ENCODE results near the gene OSM. TPM values are rescaled to one million over a fixed set of nuclear protein-coding genes. Genes with fewer than 3 reads are reported as not detected.
A peak's percentile ranks its signal among the peaks of the same experiment; 100 is the strongest.

The OSM gene
- total RNA-seq, 1 experiment from 2014 or later, result not detected

DNA sequence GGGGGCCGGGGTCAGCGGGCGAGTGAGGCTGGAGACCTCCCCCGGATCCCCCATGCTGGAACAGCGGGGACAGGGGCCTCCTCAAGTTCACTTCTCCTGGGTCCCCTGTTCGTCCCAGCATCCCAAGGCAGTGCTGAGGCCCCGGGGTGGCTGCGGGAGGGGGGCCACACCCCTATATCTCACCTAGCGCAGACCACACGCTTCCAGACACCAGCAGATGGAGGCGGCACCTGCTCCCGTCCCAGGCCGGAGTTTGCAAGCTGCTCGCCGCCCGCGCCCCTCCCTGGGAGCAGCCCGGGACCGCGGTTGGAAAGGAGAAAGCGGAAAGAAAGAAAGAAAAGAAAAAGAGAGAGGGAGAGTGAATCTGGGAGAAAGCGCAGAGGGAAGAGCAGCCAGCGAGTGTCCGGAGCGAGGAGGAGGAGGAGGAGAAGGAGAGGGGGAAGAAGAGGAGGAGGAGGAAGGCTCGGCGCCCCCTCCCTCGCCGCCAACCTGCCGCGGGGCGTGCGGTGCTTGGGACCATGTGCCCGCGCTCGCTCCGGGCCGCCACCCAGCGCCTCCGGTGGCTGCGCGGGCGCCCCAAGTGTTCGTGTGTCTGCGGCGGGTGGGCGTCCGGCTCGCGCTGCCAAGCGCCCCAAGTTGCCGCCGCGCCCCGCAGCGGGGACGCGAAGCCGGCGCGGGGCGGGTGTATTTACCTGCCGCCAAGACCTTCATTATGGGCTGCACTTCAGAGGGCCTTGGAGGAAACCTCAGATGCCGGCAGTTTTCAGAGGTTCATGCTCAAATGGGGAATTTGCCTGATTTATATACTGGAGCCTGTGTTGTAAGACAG lies 20.5 kb downstream of the OSM start, which contains the start of gene LIF:
LIF (minus strand) TSS at position 775 of the 829 bp plus-strand sequence; CDS start at position 711, 64 bp downstream.
- TF ChIP-seq, protein P1, sequence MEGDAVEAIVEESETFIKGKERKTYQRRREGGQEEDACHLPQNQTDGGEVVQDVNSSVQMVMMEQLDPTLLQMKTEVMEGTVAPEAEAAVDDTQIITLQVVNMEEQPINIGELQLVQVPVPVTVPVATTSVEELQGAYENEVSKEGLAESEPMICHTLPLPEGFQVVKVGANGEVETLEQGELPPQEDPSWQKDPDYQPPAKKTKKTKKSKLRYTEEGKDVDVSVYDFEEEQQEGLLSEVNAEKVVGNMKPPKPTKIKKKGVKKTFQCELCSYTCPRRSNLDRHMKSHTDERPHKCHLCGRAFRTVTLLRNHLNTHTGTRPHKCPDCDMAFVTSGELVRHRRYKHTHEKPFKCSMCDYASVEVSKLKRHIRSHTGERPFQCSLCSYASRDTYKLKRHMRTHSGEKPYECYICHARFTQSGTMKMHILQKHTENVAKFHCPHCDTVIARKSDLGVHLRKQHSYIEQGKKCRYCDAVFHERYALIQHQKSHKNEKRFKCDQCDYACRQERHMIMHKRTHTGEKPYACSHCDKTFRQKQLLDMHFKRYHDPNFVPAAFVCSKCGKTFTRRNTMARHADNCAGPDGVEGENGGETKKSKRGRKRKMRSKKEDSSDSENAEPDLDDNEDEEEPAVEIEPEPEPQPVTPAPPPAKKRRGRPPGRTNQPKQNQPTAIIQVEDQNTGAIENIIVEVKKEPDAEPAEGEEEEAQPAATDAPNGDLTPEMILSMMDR (IDR thresholded peaks at IDR 0.05; ENCODE audit: unreplicated experiment), result no peak
- peak within 1 kb of the TSS; percentile 98 for H3K27ac Mint-ChIP-seq (ENCODE audit: unreplicated experiment)
- no peaks in the 10 kb centered on the region for H3K9me3 Mint-ChIP-seq (ENCODE audit: low read depth, unreplicated experiment)
- H3K4me3 Mint-ChIP-seq (ENCODE audit: low read depth, unreplicated experiment), result peak within 1 kb of the TSS; percentile 78
- no peaks in the 10 kb centered on the region for H3K27me3 Mint-ChIP-seq (ENCODE audit: unreplicated experiment)
- H3K36me3 Mint-ChIP-seq (ENCODE audit: insufficient read depth, unreplicated experiment), result peaks cover 100% of the 10 kb centered on the region
- intact Hi-C loops (cut with micrococcal nuclease; ENCODE audit: unreplicated experiment), result no loop called here
- DNase-seq, result peak; percentile 71
- CTCF ChIA-PET, result interaction anchor here (0.6 to 2.2 kb wide), 6 partner anchors 9 to 49 kb away, joined by 3 to 7 read pairs (median 5); no protein-coding TSS in a partner anchor
- H3K4me1 Mint-ChIP-seq (ENCODE audit: low read depth, unreplicated experiment), result peaks cover 77% of the 10 kb centered on the region
- BruUV-seq (replicated peaks), result TSS peak; percentile 45

DNA sequence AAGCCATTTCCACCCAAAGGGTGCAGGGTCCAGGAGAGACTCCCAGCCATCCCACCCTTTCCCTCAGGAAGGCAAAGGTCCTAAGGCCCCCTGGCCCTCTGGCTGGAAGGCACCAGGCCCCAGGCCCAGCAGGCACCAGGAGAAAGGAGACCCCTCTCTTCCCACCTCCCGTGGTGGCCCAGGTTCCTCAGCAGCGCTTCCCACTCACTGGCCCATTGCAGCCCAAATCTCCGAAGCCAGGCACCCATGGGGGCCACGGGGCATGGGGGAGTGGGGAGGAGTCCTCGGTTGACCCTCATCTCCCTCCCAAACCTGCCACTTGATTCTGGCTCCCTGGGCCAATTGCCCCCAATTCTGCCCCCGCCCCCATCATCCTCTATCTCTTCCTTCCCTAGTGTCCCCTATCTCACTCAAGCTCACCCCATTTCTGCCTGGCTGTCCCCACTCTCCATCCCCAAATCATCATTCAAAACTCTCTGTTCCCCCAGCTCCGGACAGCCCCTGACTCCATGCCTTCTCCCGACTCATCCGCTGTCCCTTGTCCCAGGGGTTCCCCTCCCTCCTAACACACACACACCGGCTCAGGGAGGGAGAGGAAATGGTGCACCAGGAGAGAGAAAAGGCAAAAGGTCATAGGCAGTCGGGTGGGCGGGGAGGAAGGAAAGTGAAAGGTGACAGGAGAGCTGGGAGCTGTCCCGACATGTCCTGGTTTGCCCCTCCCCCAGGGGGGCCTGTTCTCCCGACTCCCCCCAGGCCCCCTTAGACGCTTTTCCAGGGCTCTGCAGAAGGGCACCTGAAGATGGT lies 21.3 kb downstream of the OSM start:
- peaks cover 100% of the 10 kb centered on the region for H3K36me3 Mint-ChIP-seq (ENCODE audit: insufficient read depth, unreplicated experiment)
- H3K9me3 Mint-ChIP-seq (ENCODE audit: low read depth, unreplicated experiment), result no peaks in the 10 kb centered on the region
- no peaks in the 10 kb centered on the region for H3K27me3 Mint-ChIP-seq (ENCODE audit: unreplicated experiment)
- peak overlapping the region; percentile 98 for H3K27ac Mint-ChIP-seq (ENCODE audit: unreplicated experiment)
- no peak for DNase-seq
- H3K4me3 Mint-ChIP-seq (ENCODE audit: low read depth, unreplicated experiment), result peak overlapping the region; percentile 78
- BruUV-seq (replicated peaks), result no TSS peak
- intact Hi-C loops (cut with micrococcal nuclease; ENCODE audit: unreplicated experiment), result no loop called here
- TF ChIP-seq, protein P1 (IDR thresholded peaks at IDR 0.05; ENCODE audit: unreplicated experiment), result no peak
- CTCF ChIA-PET, result interaction anchor here (0.5 to 2.2 kb wide), 4 partner anchors 10 to 154 kb away, joined by 3 to 7 read pairs (median 6); no protein-coding TSS in a partner anchor
- H3K4me1 Mint-ChIP-seq (ENCODE audit: low read depth, unreplicated experiment), result peaks cover 81% of the 10 kb centered on the region

DNA sequence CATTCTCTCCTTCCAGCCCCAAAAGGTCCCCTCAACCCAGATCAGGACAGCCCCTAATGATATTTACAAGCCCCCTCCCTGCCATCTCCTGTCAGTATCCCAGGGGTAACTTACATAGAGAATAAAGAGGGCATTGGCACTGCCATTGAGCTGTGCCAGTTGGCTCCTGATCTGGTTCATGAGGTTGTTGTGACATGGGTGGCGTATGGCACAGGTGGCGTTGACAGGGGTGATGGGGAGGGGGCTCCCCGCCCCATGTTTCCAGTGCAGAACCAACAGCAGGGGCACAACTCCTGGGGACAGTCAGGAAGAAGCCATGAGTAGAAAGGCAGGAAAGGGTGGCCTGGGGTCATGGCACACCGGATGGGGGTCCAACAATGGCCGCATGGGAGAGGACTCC lies 22.0 kb downstream of the OSM start:
- DNase-seq, result no peak
- CTCF ChIA-PET, result interaction anchor here (0.5 kb wide), 1 partner anchor 154 kb away, joined by 6 read pairs; no protein-coding TSS in a partner anchor
- no peaks in the 10 kb centered on the region for H3K9me3 Mint-ChIP-seq (ENCODE audit: low read depth, unreplicated experiment)
- no peaks in the 10 kb centered on the region for H3K27me3 Mint-ChIP-seq (ENCODE audit: unreplicated experiment)
- intact Hi-C loops (cut with micrococcal nuclease; ENCODE audit: unreplicated experiment), result no loop called here
- H3K27ac Mint-ChIP-seq (ENCODE audit: unreplicated experiment), result peak overlapping the region; percentile 98
- peak overlapping the region; percentile 78 for H3K4me3 Mint-ChIP-seq (ENCODE audit: low read depth, unreplicated experiment)
- TF ChIP-seq, protein P1 (IDR thresholded peaks at IDR 0.05; ENCODE audit: unreplicated experiment), result no peak
- H3K4me1 Mint-ChIP-seq (ENCODE audit: low read depth, unreplicated experiment), result peaks cover 77% of the 10 kb centered on the region
- H3K36me3 Mint-ChIP-seq (ENCODE audit: insufficient read depth, unreplicated experiment), result peaks cover 100% of the 10 kb centered on the region
- BruUV-seq (replicated peaks), result no TSS peak

DNA sequence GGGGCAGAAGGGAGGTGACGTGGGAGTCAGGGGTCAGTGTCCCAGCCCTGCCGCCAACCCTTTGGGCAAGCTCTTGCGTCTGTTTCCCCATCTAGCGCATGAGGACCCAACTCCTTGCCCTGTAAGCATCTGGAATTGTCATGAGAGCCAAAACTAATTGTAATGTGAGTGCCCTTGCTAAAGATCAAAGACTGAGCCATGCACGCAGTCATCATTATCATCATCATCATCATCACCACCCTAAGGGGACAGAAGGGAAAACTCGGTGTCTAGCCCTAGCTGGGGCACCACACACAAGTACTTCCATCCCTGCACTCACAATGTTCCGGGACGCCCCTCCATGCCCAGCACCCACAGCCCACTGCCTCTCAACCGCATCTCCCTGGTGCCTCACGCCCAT lies 22.6 kb downstream of the OSM start:
- CTCF ChIA-PET, result no interaction called here
- Mint-ChIP-seq H3K9me3 (ENCODE audit: low read depth, unreplicated experiment) (no peaks in the 10 kb centered on the region), H3K4me3 (ENCODE audit: low read depth, unreplicated experiment) (peak overlapping the region; percentile 78), H3K27me3 (ENCODE audit: unreplicated experiment) (no peaks in the 10 kb centered on the region), H3K4me1 (ENCODE audit: low read depth, unreplicated experiment) (peaks cover 75% of the 10 kb centered on the region), H3K27ac (ENCODE audit: unreplicated experiment) (peak overlapping the region; percentile 98), H3K36me3 (ENCODE audit: insufficient read depth, unreplicated experiment) (peaks cover 100% of the 10 kb centered on the region)
- DNase-seq, result no peak
- intact Hi-C loops (cut with micrococcal nuclease; ENCODE audit: unreplicated experiment), result no loop called here
- BruUV-seq (replicated peaks), result no TSS peak
- TF ChIP-seq, protein P1 (IDR thresholded peaks at IDR 0.05; ENCODE audit: unreplicated experiment), result no peak
